ENCODE data around the gene LILRA2. TPM values are rescaled to one million over a fixed set of nuclear protein-coding genes. Genes with fewer than 3 reads are reported as not detected.

LILRA2 gene
- total and polyA plus RNA-seq, 9 donors = 0.56 to 5.5 (median 1.4) TPM

GRCh38 chr19:54532528-54532927 lies 41.1 kb upstream of the LILRA2 start:
- 69 to 82% (median 70%) methylated on average over 4 of the region's 4 CpGs for whole genome bisulfite sequencing, 3 donors
- intact Hi-C loops (cut with DNase I) = no loop called here
- no peak for TF ChIP-seq POLR2A (IDR thresholded peaks at IDR 0.05)
- TF ChIP-seq CTCF (IDR thresholded peaks at IDR 0.05) = no peak
- TF ChIP-seq EP300 (IDR thresholded peaks at IDR 0.05) = no peak
- Histone ChIP-seq H3K4me1 (ENCODE audit: insufficient read depth) (no peaks in the 10 kb centered on the region), H3K9me3 (no peaks in the 10 kb centered on the region), H3K36me3 (no peaks in the 10 kb centered on the region), H3K4me3 (no peak overlapping the region), H3K27me3 (no peaks in the 10 kb centered on the region), H3K27ac (no peak overlapping the region)
- no peak for DNase-seq

- Histone ChIP-seq H3K4me1 (ENCODE audit: insufficient read depth) (no peaks in the 10 kb centered on the region), H3K9me3 (no peaks in the 10 kb centered on the region), H3K4me3 (no peak overlapping the region), H3K27me3 (no peaks in the 10 kb centered on the region), H3K36me3 (no peaks in the 10 kb centered on the region), H3K27ac (no peak overlapping the region)
- DNase-seq = no peak
- no peak for TF ChIP-seq POLR2A (IDR thresholded peaks at IDR 0.05)
- TF ChIP-seq CTCF (IDR thresholded peaks at IDR 0.05) = no peak
- no peak for TF ChIP-seq EP300 (IDR thresholded peaks at IDR 0.05)
- 73 to 78% (median 74%) methylated on average over 8 of the region's 8 CpGs for WGBS, 3 donors
- intact Hi-C loops (cut with DNase I) = no loop called here
These were observed 40.1 kb upstream of the LILRA2 start for GRCh38 chr19:54533476-54533875.

GRCh38 chr19:54534156-54534555 lies 39.4 kb upstream of the LILRA2 start:
- Histone ChIP-seq H3K36me3 (no peaks in the 10 kb centered on the region), H3K27me3 (no peaks in the 10 kb centered on the region), H3K4me3 (no peak overlapping the region), H3K27ac (no peak overlapping the region), H3K4me1 (ENCODE audit: insufficient read depth) (no peaks in the 10 kb centered on the region), H3K9me3 (no peaks in the 10 kb centered on the region)
- no peak for DNase-seq
- no peak for TF ChIP-seq EP300 (IDR thresholded peaks at IDR 0.05)
- no peak for TF ChIP-seq POLR2A (IDR thresholded peaks at IDR 0.05)
- TF ChIP-seq CTCF (IDR thresholded peaks at IDR 0.05) = no peak
- 60 to 69% (median 60%) methylated on average over 8 of the region's 8 CpGs for WGBS, 3 donors
- intact Hi-C loops (cut with DNase I) = no loop called here

GRCh38 chr19:54535601-54536000 lies 38.0 kb upstream of the LILRA2 start:
- Histone ChIP-seq H3K4me1 (ENCODE audit: insufficient read depth) (no peaks in the 10 kb centered on the region), H3K36me3 (no peaks in the 10 kb centered on the region), H3K4me3 (no peak overlapping the region), H3K27me3 (no peaks in the 10 kb centered on the region), H3K27ac (no peak overlapping the region), H3K9me3 (no peaks in the 10 kb centered on the region)
- WGBS, 3 donors = 81 to 92% (median 86%) methylated on average over 9 of the region's 9 CpGs
- intact Hi-C loops (cut with DNase I) = no loop called here
- DNase-seq = no peak
- no peak for TF ChIP-seq CTCF (IDR thresholded peaks at IDR 0.05)
- TF ChIP-seq POLR2A (IDR thresholded peaks at IDR 0.05) = no peak
- TF ChIP-seq EP300 (IDR thresholded peaks at IDR 0.05) = no peak

- DNase-seq = no peak
- H3K4me1 ChIP-seq (ENCODE audit: insufficient read depth) = no peaks in the 10 kb centered on the region
- H3K4me3 ChIP-seq = no peak overlapping the region
- H3K27ac ChIP-seq = no peak overlapping the region
- H3K9me3 ChIP-seq = no peaks in the 10 kb centered on the region
- intact Hi-C loops (cut with DNase I) = no loop called here
- WGBS, 3 donors = 77 to 83% (median 79%) methylated on average over 9 of the region's 9 CpGs
- H3K36me3 ChIP-seq = no peaks in the 10 kb centered on the region
- TF ChIP-seq EP300 (IDR thresholded peaks at IDR 0.05) (no peak), CTCF (IDR thresholded peaks at IDR 0.05) (no peak), POLR2A (IDR thresholded peaks at IDR 0.05) (no peak)
- H3K27me3 ChIP-seq = no peaks in the 10 kb centered on the region
These were observed 36.6 kb upstream of the LILRA2 start for GRCh38 chr19:54536956-54537355.
